Activated T-helper 2 cell treated with anti-CD3 and anti-CD28 coated beads, Interferon-gamma antibody, Interleukin-2, Interleukin-4, amounts not matched to agents 10 μg/mL and 5 μg/mL and 100 μg/mL, durations not matched to agents 14 hours and 24 hours and 36 hours (primary cell): ENCODE measurements around the gene MMD. TPM values are rescaled to one million over a fixed set of nuclear protein-coding genes. Genes with fewer than 3 reads are reported as not detected.
"Not testable (repeated sequence)": the region's sequence is repeated elsewhere in the genome, so short reads cannot be mapped to it uniquely, and the experiment has no call there.

Experiments used
- DNase-seq: peaks from one replicate; pipeline ENCODE4 v3.0.0; 2021; ENCODE audit warnings: low spot score
- H3K27ac Mint-ChIP-seq: one replicate; pipeline ENCODE4 v1.8.0; 2021; ENCODE audit warnings: mixed read lengths
- H3K27me3 Mint-ChIP-seq: one replicate; pipeline ENCODE4 v1.8.0; 2021; ENCODE audit warnings: low read depth, mixed read lengths
- H3K36me3 Mint-ChIP-seq: one replicate; pipeline ENCODE4 v1.8.0; 2021; ENCODE audit warnings: low read depth, mixed read lengths
- H3K4me1 Mint-ChIP-seq: one replicate; pipeline ENCODE4 v1.8.0; 2021; ENCODE audit warnings: low read depth, mixed read lengths
- H3K4me3 Mint-ChIP-seq: one replicate; pipeline ENCODE4 v1.8.0; 2021; ENCODE audit warnings: low read depth, mild to moderate bottlenecking, moderate library complexity, mixed read lengths
- H3K9me3 Mint-ChIP-seq: one replicate; pipeline ENCODE4 v1.8.0; 2021; ENCODE audit warnings: mixed read lengths
- intact Hi-C: fragments of 100-400 bp; cut with micrococcal nuclease; formaldehyde crosslinking; loops from one replicate; pipeline ENCODE4 v1.15.1; 2023
- total RNA-seq: library from RNA; stranded (reverse); gene quantifications from 2 replicates; pipeline ENCODE4 v1.2.3, GENCODE V29; 2022

MMD gene
- total RNA-seq, 1 donor from 2014 or later = 30.1 TPM

DNA sequence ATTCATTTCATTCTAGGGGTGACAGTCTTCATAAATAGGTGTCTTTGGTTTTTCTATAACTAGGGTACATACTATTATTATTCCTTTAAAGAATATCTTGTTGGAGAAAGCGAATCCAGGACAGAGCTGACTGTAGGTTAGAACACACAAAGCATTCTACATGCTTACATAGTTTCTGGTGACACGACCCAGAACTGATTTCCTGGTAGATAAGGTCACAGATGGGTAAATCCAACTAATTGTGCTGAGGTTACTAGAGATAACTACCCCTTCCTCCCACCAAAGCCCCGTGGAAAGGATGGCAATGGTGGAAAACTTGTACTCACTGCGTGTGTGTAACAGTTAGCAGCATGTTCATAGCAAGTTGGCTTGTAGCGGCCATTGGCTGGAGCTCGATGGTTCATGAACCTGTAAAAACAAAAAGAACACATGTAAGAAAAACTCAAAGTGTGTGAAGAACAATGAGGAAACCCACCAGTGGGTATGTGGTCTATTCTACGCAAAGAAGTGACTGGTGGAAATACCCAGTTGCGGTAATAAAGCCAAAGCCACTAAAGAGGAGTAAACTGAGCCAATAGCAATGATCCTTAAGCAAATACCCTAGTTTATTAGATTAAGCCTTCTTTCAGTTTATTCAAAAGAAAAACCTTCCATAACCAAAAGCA is 7.7 kb downstream of the MMD start:
- Mint-ChIP-seq H3K36me3 (peaks cover 80% of the 10 kb centered on the region), H3K9me3 (no peaks in the 10 kb centered on the region), H3K4me1 (peaks cover 44% of the 10 kb centered on the region), H3K27me3 (no peaks in the 10 kb centered on the region), H3K4me3 (no peak overlapping the region), H3K27ac (no peak overlapping the region)
- intact Hi-C loops = no loop called here
- no peak for DNase-seq

DNA sequence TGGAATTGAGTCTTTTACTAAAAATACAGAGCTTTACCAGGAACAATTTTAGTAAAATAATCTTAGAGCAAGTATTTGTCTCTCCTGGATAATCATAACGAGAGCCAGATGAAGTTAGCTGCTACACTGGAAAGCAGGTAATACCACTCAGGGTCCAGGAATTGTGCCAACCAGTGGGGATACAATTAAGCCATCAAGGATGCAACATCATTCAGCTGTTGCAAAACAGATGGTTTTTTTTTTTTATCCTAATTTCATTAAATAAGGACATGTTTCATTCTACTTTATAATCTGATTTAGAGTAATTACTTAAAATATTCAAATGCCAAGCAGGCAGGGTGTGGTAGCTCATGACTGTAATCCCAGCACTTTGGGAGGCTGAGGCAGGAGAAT is 10.2 kb downstream of the MMD start:
- DNase-seq = no peak
- peaks cover 19% of the 10 kb centered on the region for H3K4me1 Mint-ChIP-seq
- intact Hi-C loops = no loop called here
- no peaks in the 10 kb centered on the region for H3K27me3 Mint-ChIP-seq
- H3K27ac Mint-ChIP-seq = no peak overlapping the region
- no peak overlapping the region for H3K4me3 Mint-ChIP-seq
- H3K36me3 Mint-ChIP-seq = peaks cover 76% of the 10 kb centered on the region
- H3K9me3 Mint-ChIP-seq = no peaks in the 10 kb centered on the region

DNA sequence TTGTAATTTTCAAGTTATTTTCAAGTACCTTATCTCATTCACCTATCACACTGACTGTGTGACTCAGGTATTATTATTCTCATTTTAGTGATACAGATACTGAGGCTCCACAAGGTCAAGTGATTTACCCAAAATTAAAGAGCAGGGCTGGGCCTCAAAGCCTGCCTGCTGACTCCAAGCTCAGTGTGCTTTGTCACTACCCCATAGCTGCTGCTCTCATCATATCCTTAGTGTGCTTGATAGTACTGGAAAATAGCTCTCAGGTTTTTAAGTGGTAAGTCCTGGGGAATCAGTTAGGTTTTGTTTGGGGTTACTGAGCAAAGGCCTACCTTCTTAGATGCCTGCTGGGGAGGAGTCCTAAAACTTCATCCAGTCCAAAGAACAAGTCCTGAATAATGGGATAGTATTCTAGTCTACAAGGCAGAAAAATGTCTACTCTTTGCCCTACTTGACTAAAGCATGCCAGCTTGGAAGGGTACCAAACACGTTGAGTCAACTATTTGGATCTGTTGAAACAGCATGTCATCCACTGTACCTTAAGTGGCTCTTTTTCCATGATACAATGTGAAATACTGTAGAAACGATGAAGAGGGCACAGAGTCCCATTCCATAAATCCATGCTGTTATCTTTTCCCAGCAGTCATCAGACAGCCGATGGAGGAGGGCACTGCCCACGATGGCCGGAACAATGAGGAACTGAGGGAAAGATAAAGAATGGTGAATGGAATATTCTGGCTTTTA is 10.7 kb downstream of the MMD start:
- H3K36me3 Mint-ChIP-seq = peaks cover 81% of the 10 kb centered on the region
- H3K4me3 Mint-ChIP-seq = no peak overlapping the region
- peaks cover 18% of the 10 kb centered on the region for H3K4me1 Mint-ChIP-seq
- intact Hi-C loops = no loop called here
- no peak for DNase-seq
- no peak overlapping the region for H3K27ac Mint-ChIP-seq
- H3K27me3 Mint-ChIP-seq = no peaks in the 10 kb centered on the region
- no peaks in the 10 kb centered on the region for H3K9me3 Mint-ChIP-seq

DNA sequence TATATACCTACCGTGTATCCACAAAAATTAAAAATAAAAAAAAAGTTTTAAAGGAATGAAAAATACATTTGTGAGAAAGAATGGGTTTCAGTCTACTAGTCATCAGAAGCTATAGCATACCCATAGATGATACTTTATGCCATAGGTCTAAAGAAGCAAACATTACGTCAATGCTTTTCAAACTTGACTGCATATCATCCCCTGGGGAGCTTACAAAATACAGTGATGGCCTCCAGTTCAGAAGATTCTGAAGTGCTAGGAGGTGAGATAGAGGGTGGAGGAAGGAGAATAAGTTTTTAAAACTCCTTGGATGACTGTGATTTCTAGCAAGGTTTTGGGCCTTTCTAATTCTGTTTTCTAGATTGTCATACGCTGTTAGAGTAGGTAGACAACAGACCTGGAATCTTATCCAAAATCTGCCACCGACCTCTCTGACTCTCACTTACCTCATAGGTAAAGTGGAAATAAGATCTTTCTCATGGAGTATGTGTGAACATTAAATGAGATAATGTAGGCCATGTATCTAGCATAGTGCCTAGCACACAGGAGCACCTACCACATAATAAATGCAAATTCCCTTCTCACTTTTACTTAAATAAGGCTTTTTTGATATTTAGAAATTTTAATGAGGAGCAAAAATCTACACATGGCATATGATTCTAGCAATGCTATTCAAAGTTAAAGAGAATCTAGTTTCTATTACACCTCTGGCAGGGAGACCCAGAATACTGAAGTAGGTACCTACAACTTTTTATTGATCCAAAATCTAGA is 12.4 kb downstream of the MMD start:
- H3K27me3 Mint-ChIP-seq = no peaks in the 10 kb centered on the region
- peaks cover 10% of the 10 kb centered on the region for H3K4me1 Mint-ChIP-seq
- intact Hi-C loops = no loop called here
- no peak for DNase-seq
- H3K4me3 Mint-ChIP-seq = no peak overlapping the region
- H3K36me3 Mint-ChIP-seq = peaks cover 79% of the 10 kb centered on the region
- H3K27ac Mint-ChIP-seq = no peak overlapping the region
- H3K9me3 Mint-ChIP-seq = no peaks in the 10 kb centered on the region

DNA sequence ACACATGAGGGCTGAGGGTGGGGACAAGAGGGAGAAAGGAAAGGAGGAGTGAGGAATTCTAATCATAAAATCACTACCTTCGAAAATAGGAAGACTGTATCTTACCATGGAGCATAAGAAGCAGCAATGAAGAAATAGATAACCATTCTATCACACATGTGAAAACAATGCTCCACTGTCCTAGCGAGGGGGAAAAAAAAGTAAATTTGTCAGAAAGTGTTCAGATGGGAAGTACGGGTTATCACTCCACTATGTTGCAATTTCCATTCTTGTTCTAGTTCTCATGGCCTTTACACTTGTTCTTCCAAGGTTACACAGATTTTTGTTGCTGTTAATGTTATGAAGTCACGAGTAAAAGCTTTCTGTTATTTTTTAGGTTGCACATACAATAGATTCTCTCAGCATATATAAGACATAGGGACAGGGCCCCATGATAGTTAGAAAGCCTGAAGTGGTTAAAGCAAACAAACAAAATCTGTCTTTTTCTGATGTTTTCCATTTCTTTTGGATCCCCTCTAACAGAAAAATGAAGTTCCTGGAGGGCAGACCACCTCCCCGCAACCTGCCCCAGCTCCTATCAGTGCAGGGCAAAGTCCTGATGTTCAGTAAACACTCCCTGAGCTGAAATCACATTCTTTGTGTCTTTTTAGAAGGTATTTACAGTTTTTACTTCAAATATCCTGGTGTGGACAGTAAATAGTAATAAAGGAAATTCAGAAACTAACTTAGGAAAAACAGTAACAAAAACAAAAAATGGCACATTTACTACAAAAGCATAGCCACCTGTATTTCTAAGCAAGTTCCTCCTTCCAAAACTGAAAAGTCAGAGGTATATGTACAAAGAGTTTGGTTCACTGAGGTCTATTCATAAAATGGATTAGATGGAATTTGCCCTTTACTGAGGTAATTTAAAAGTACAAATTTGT is 13.7 kb downstream of the MMD start:
- H3K9me3 Mint-ChIP-seq = no peaks in the 10 kb centered on the region
- intact Hi-C loops = no loop called here
- no peak overlapping the region for H3K4me3 Mint-ChIP-seq
- peaks cover 2% of the 10 kb centered on the region for H3K4me1 Mint-ChIP-seq
- H3K36me3 Mint-ChIP-seq = peaks cover 73% of the 10 kb centered on the region
- H3K27me3 Mint-ChIP-seq = no peaks in the 10 kb centered on the region
- no peak overlapping the region for H3K27ac Mint-ChIP-seq
- no peak for DNase-seq

DNA sequence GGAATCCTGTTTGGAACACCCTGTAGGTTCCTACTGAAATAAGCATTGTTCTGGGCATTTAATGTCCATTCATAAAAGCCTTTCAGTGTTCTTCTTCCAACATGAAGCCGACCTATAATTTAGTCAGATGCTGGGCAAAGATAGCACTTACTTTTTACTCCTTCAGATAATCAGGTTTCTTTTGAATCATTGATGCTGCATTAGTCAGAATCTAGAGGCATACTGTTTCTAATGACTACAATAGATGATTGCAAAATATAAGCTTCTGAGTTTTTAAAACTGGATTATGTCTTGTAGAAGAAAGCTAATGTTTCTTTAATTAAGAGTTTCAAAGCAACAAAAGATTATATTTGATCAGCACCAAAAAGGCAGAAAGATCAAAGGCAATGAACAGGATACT is 16.0 kb downstream of the MMD start:
- intact Hi-C loops = no loop called here
- Mint-ChIP-seq H3K4me1 (no peaks in the 10 kb centered on the region), H3K27ac (peak overlapping the region; percentile 14), H3K4me3 (no peak overlapping the region), H3K27me3 (no peaks in the 10 kb centered on the region), H3K9me3 (no peaks in the 10 kb centered on the region), H3K36me3 (peaks cover 62% of the 10 kb centered on the region)
- DNase-seq = no peak

DNA sequence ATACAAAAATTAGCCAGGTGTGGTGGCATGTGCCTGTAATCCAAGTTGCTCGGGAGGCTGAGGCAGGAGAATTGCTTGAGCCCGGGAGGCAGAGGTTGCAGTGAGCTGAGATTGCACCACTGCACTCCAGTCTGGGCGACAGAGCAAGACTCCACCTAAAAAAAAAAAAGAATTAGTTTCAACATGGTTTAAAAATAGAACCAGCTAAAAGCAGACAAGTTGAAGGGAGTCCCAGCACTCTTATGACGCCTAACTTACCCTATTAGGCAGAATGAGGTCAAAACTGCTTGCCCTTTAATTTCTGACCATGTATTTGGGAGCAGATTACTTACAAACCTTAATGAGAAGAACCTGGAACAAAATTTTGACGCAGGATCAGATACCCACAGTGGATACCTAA is 17.4 kb downstream of the MMD start:
- intact Hi-C loops, H3K9me3 Mint-ChIP-seq, H3K27me3 Mint-ChIP-seq, H3K4me3 Mint-ChIP-seq, H3K27ac Mint-ChIP-seq, H3K4me1 Mint-ChIP-seq, DNase-seq: not testable (repeated sequence)
- H3K36me3 Mint-ChIP-seq = peaks cover 61% of the 10 kb centered on the region

DNA sequence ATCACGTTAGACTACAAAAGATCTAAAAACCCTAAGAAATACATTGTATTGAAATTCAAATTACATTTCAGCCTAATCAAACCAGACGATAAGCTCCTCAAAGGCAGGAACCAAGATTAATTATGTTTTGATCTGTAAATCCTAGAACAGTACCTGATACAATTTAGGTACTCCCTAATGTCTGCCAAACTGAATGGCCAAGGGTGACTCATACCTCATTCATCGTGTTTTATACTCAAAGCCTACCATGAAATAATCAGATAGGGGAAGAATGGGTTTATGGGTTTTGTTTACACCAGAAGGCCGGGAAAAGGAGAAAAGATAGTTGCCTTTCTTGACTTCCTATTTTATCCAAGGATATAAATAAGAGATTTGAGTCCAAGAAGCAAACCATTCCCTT is 19.3 kb downstream of the MMD start:
- intact Hi-C loops = no loop called here
- no peaks in the 10 kb centered on the region for H3K4me1 Mint-ChIP-seq
- H3K36me3 Mint-ChIP-seq = peaks cover 61% of the 10 kb centered on the region

DNA sequence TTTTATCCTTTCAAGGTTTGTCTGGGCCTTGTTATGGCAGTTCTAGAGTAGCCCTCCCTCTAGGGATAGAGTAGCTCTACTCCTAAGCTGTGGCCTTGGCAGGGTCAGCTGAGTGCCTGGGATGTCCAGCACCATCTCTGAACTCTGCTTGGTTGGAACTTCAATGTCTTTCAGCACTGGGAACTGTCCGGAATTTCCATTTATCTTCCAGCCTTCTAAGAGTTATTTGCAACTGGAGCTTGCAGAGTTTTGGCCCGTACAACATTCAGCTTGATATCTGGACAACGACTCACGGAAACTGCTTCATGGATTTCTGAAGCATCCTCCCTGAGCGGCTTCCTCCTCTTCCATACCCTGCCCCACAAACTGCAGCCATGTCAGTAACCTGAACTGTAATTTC is 22.9 kb downstream of the MMD start:
- peaks cover 54% of the 10 kb centered on the region for H3K36me3 Mint-ChIP-seq
- no peak overlapping the region for H3K27ac Mint-ChIP-seq
- no peaks in the 10 kb centered on the region for H3K9me3 Mint-ChIP-seq

More for the DNA sequence above, 19.3 kb downstream of the MMD start:
- Mint-ChIP-seq H3K4me3 (no peak overlapping the region), H3K27ac (no peak overlapping the region), H3K9me3 (no peaks in the 10 kb centered on the region), H3K27me3 (no peaks in the 10 kb centered on the region)
- DNase-seq = no peak

DNA sequence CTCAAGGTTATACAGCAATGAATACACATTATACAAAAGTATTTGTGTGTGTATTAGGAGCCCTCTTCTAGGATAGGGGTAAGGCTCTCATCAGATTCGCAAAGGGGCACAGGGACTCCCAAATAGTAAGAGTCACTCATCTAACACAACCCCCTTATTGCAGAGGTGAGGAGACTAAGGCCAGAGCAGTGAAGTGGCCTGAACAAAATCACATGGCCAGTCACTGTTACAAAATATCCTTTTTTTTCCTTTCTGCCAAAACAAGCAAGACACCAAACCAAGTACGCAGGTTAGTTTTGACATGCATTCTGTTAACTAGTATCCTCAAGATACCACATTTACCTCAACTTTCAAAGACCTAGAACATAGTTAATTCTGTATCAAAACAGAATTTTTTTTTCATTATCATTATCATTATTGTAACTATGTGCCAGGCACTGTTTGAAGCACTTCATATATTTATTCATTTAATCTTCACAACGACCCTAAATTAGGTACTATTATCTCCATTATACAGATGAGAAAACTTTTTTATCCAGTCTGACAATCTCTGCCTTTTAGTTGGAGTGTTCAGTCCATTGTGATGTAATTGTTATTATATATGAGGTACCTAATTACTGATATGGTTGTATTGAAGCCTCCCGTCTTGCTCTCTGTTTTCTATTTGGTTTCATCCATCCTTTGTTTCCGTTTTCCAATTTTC is 25.7 kb downstream of the MMD start:
- Mint-ChIP-seq H3K27ac (no peak overlapping the region), H3K4me1 (no peaks in the 10 kb centered on the region), H3K36me3 (peaks cover 68% of the 10 kb centered on the region), H3K27me3 (no peaks in the 10 kb centered on the region), H3K4me3 (no peak overlapping the region), H3K9me3 (no peaks in the 10 kb centered on the region)
- intact Hi-C loops = no loop called here
- no peak for DNase-seq

More for the DNA sequence above, 22.9 kb downstream of the MMD start:
- Mint-ChIP-seq H3K4me3 (no peak overlapping the region), H3K27me3 (no peaks in the 10 kb centered on the region), H3K4me1 (no peaks in the 10 kb centered on the region)
- no peak for DNase-seq
- intact Hi-C loops = no loop called here

DNA sequence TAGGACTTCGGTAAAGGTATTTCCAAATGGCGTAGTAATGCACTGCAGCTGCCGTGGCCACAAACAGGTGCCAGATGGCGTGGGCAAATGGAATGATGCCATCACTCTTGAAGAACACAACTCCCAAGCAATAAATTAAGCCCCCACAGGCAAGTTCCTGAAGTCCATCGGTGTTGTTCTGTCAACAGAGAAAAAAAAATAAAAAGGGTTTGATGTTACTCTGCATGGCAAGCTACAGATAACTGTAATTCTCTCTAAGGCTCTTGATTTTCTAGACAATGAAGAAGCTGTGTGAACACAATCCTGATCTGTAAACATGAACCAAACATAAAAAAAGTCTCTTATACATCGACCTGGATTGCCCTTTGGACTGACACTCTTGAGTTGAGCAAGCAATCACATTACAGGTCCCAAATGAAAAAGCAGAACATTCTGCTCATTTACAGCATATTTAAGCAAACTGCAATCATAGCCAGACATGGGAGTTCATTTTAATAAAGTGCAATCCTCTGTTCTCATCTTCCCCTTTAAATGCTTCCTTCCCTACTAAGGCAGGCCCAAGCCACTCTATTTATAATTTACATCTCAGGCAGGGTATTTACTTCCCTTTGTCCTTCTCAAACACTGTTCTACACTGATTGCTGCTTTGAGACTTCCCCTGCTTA is 27.1 kb downstream of the MMD start:
- H3K27ac Mint-ChIP-seq = no peak overlapping the region
- no peak overlapping the region for H3K4me3 Mint-ChIP-seq
- intact Hi-C loops = no loop called here
- no peaks in the 10 kb centered on the region for H3K4me1 Mint-ChIP-seq
- no peak for DNase-seq
- H3K36me3 Mint-ChIP-seq = peaks cover 57% of the 10 kb centered on the region
- no peaks in the 10 kb centered on the region for H3K9me3 Mint-ChIP-seq
- H3K27me3 Mint-ChIP-seq = no peaks in the 10 kb centered on the region
